Neuronal stem cell (in vitro differentiated cells): Measurements from ENCODE around the gene SH3BP4.
A peak's percentile ranks its signal among the peaks of the same experiment; 100 is the strongest.

Experiments used
- DNase-seq: peaks from one replicate; pipeline ENCODE4 v3.0.0-alpha.2; 2013; ENCODE audit warnings: low spot score
- H2AFZ ChIP-seq: one replicate; pipeline ENCODE4 v1.6.1; 2013; ENCODE audit warnings: mild to moderate bottlenecking, low read length, inconsistent platforms
- H2AK5ac ChIP-seq: 2 replicates; pipeline ENCODE4 v1.6.1; 2013; ENCODE audit warnings: low read depth, mild to moderate bottlenecking, inconsistent platforms, low read length, moderate library complexity, mixed read lengths
- H2BK120ac ChIP-seq: 2 replicates; pipeline ENCODE4 v1.6.1; 2013; ENCODE audit warnings: low read depth, mild to moderate bottlenecking, inconsistent platforms, low read length, moderate library complexity, mixed read lengths
- H2BK12ac ChIP-seq: one replicate; pipeline ENCODE4 v1.6.1; 2013; ENCODE audit warnings: low read length, inconsistent platforms
- H2BK15ac ChIP-seq: 2 replicates; pipeline ENCODE4 v1.6.1; 2013; ENCODE audit warnings: mild to moderate bottlenecking, low read length, inconsistent platforms, mixed read lengths
- H2BK5ac ChIP-seq: one replicate; pipeline ENCODE4 v1.6.1; 2013; ENCODE audit warnings: inconsistent platforms, mild to moderate bottlenecking, low read length, moderate library complexity
- H3K14ac ChIP-seq: one replicate; pipeline ENCODE4 v1.6.1; 2013; ENCODE audit warnings: low read length, inconsistent platforms
- H3K18ac ChIP-seq: 2 replicates; pipeline ENCODE4 v1.6.1; 2013; ENCODE audit warnings: low read length, inconsistent platforms
- H3K23ac ChIP-seq: 2 replicates; pipeline ENCODE4 v1.6.1; 2013; ENCODE audit warnings: low read depth, mild to moderate bottlenecking, mixed read lengths, low read length, inconsistent platforms; ENCODE audit not compliant: poor library complexity
- H3K27ac ChIP-seq: replicated peaks from 3 replicates; pipeline ENCODE4 v1.5.1; 2013; ENCODE audit warnings: low read length, inconsistent platforms
- H3K27me3 ChIP-seq, 3 experiments: 2 replicates each; pipeline ENCODE4 v1.6.1; 2013; ENCODE audit warnings: low read length in 3 of 3, mild to moderate bottlenecking in 2 of 3, inconsistent platforms in 1 of 3, low read depth in 1 of 3, mixed read lengths in 1 of 3, moderate library complexity in 1 of 3; ENCODE audit not compliant: control insufficient read depth in 3 of 3, insufficient read depth in 3 of 3
- H3K36me3 ChIP-seq, 2 donors: replicated peaks in 1 of 2; 2 replicates each; pipeline ENCODE4 v1.6.1; 2013; ENCODE audit warnings: low read length in 2 of 2; ENCODE audit not compliant: control insufficient read depth in 2 of 2, insufficient read depth in 2 of 2
- H3K4ac ChIP-seq: 2 replicates; pipeline ENCODE4 v1.6.1; 2013; ENCODE audit warnings: inconsistent platforms, mild to moderate bottlenecking, low read length, moderate library complexity
- H3K4me1 ChIP-seq, 2 donors: 1 replicate in 1 of 2; 2 replicates in 1 of 2; pipeline ENCODE4 v1.6.1; 2013; ENCODE audit warnings: low read length in 2 of 2, low read depth in 1 of 2; ENCODE audit not compliant: control insufficient read depth in 2 of 2, insufficient read depth in 1 of 2
- H3K4me2 ChIP-seq: one replicate; pipeline ENCODE4 v1.6.1; 2013; ENCODE audit warnings: mild to moderate bottlenecking, low read length, inconsistent platforms; ENCODE audit not compliant: insufficient read depth, poor library complexity, severe bottlenecking
- H3K4me3 ChIP-seq, 2 donors: 2 replicates each; pipeline ENCODE4 v1.5.1; 2013; ENCODE audit warnings: low read length in 2 of 2, mild to moderate bottlenecking in 2 of 2, inconsistent platforms in 1 of 2, moderate library complexity in 1 of 2
- H3K79me1 ChIP-seq: one replicate; pipeline ENCODE4 v1.6.1; 2013; ENCODE audit warnings: low read depth, mild to moderate bottlenecking, inconsistent platforms, low read length, moderate library complexity
- H3K9ac ChIP-seq: one replicate; pipeline ENCODE4 v1.6.1; 2013; ENCODE audit warnings: mild to moderate bottlenecking, low read depth, low read length, inconsistent platforms; ENCODE audit not compliant: poor library complexity
- H3K9me3 ChIP-seq, 2 donors: replicated peaks in 1 of 2; 2 replicates each; pipeline versions ENCODE3 to v1.6.1; 2013; ENCODE audit warnings: low read length in 2 of 2, mild to moderate bottlenecking in 2 of 2, inconsistent platforms in 1 of 2, low read depth in 1 of 2, mixed read lengths in 1 of 2, moderate library complexity in 1 of 2; ENCODE audit not compliant: control insufficient read depth in 2 of 2, insufficient read depth in 1 of 2
- H4K8ac ChIP-seq: one replicate; pipeline ENCODE4 v1.6.1; 2013; ENCODE audit warnings: low read depth, mild to moderate bottlenecking, inconsistent platforms, low read length, moderate library complexity
- H4K91ac ChIP-seq: one replicate; pipeline ENCODE4 v1.6.1; 2013; ENCODE audit warnings: low read length, low read depth, mild to moderate bottlenecking, inconsistent platforms; ENCODE audit not compliant: poor library complexity
- WGBS, 2 donors: extraction: QIAGEN DNeasy Blood & Tissue Kit; methylation state at CpG; one replicate each; pipeline ENCODE4 v1.1.7; 2013; ENCODE audit warnings: missing lambda C conversion rate in 2 of 2, mixed read lengths in 1 of 2; ENCODE audit not compliant: insufficient read length in 2 of 2, insufficient replicate concordance in 1 of 2; ENCODE audit errors: extremely low coverage in 2 of 2; 5-methylcytosine and 5-hydroxymethylcytosine counted together

Gene SH3BP4

GRCh38 chr2:234974501-234975385 is 22.9 kb downstream of the SH3BP4 start:
- no peaks in the 10 kb centered on the region for H3K27me3 ChIP-seq
- H2AK5ac ChIP-seq = no peak overlapping the region
- H2BK15ac ChIP-seq = peak overlapping the region; percentile 90
- peak overlapping the region; percentile 13 for H3K27ac ChIP-seq
- peaks cover 31% of the 10 kb centered on the region for H3K79me1 ChIP-seq
- no peak overlapping the region for H4K91ac ChIP-seq
- H4K8ac ChIP-seq = no peak overlapping the region
- no peak overlapping the region for H3K4me2 ChIP-seq
- peaks cover 6 to 71% of the 10 kb centered on the region in 2 donors for H3K36me3 ChIP-seq
- peak overlapping the region; percentile 77 for H2BK12ac ChIP-seq
- WGBS, 2 donors = no CpG with 5 or more reads among the region's 30 CpGs
- peak overlapping the region; percentile 67 for H3K9ac ChIP-seq
- peaks cover 0 to 13% of the 10 kb centered on the region in 2 donors for H3K4me1 ChIP-seq
- no peak for DNase-seq
- peak overlapping the region; percentile 56 for H2BK5ac ChIP-seq
- no peak overlapping the region for H2AFZ ChIP-seq
- no peak overlapping the region for H3K23ac ChIP-seq
- peaks cover 11 to 31% of the 10 kb centered on the region in 2 donors for H3K9me3 ChIP-seq
- peak overlapping the region; percentile 75 for H2BK120ac ChIP-seq
- peak overlapping the region; percentile 94 for H3K18ac ChIP-seq
- peak overlapping the region; percentile 49 for H3K14ac ChIP-seq
- H3K4me3 ChIP-seq = no peak overlapping the region
- H3K4ac ChIP-seq = no peak overlapping the region

- Histone ChIP-seq H2BK12ac (no peak overlapping the region), H2BK15ac (no peak overlapping the region), H3K4ac (no peak overlapping the region)
Measured at GRCh38 chr2:234975611-234976010, 23.8 kb downstream of the SH3BP4 start.

GRCh38 chr2:234976479-234977227 is 24.8 kb downstream of the SH3BP4 start:
- H3K27ac ChIP-seq = no peak overlapping the region
- H3K9me3 ChIP-seq = peaks cover 8 to 17% of the 10 kb centered on the region in 2 donors
- peaks cover 3 to 59% of the 10 kb centered on the region in 2 donors for H3K36me3 ChIP-seq
- peaks cover 33% of the 10 kb centered on the region for H3K79me1 ChIP-seq
- no peak overlapping the region for H2BK5ac ChIP-seq
- no peak overlapping the region for H3K23ac ChIP-seq
- H3K18ac ChIP-seq = no peak overlapping the region
- no peak for DNase-seq
- no peak overlapping the region for H2BK120ac ChIP-seq
- no peak overlapping the region for H4K8ac ChIP-seq
- H3K4ac ChIP-seq = no peak overlapping the region
- no peak overlapping the region for H3K4me3 ChIP-seq
- H3K4me1 ChIP-seq = peaks cover 16 to 23% of the 10 kb centered on the region in 2 donors
- H2BK15ac ChIP-seq = no peak overlapping the region
- H3K4me2 ChIP-seq = no peak overlapping the region
- no peak overlapping the region for H2AFZ ChIP-seq
- no peaks in the 10 kb centered on the region for H3K27me3 ChIP-seq
- H2AK5ac ChIP-seq = no peak overlapping the region
- no peak overlapping the region for H4K91ac ChIP-seq
- H3K9ac ChIP-seq = no peak overlapping the region
- no peak overlapping the region for H3K14ac ChIP-seq
- H2BK12ac ChIP-seq = no peak overlapping the region
- no CpG with 5 or more reads among the region's 18 CpGs for WGBS, 2 donors

More at GRCh38 chr2:234975611-234976010, 23.8 kb downstream of the SH3BP4 start:
- H3K27me3 ChIP-seq = no peaks in the 10 kb centered on the region
- H3K36me3 ChIP-seq = peaks cover 3 to 66% of the 10 kb centered on the region in 2 donors
- no peak overlapping the region for H3K4me2 ChIP-seq
- no peak overlapping the region for H3K23ac ChIP-seq
- no peak overlapping the region for H3K4me3 ChIP-seq
- H3K4me1 ChIP-seq = peaks cover 6 to 15% of the 10 kb centered on the region in 2 donors
- no peak overlapping the region for H2AK5ac ChIP-seq
- H2BK120ac ChIP-seq = no peak overlapping the region
- WGBS, 2 donors = no CpG with 5 or more reads among the region's 1 CpG
- no peak for DNase-seq
- no peak overlapping the region for H3K18ac ChIP-seq
- H2AFZ ChIP-seq = no peak overlapping the region
- peaks cover 33% of the 10 kb centered on the region for H3K79me1 ChIP-seq
- H3K27ac ChIP-seq = no peak overlapping the region
- no peak overlapping the region for H4K8ac ChIP-seq
- no peak overlapping the region for H3K9ac ChIP-seq
- H4K91ac ChIP-seq = no peak overlapping the region
- peaks cover 8 to 25% of the 10 kb centered on the region in 2 donors for H3K9me3 ChIP-seq
- H2BK5ac ChIP-seq = no peak overlapping the region
- H3K14ac ChIP-seq = no peak overlapping the region

GRCh38 chr2:234977228-234977679 is 25.4 kb downstream of the SH3BP4 start:
- Histone ChIP-seq H3K27ac (no peak overlapping the region), H3K4me2 (no peak overlapping the region), H3K27me3 (no peaks in the 10 kb centered on the region), H3K4ac (no peak overlapping the region), H3K4me3 (no peak overlapping the region), H3K9ac (no peak overlapping the region), H2BK12ac (no peak overlapping the region), H2BK120ac (no peak overlapping the region), H4K8ac (no peak overlapping the region), H3K23ac (no peak overlapping the region), H3K79me1 (peaks cover 36% of the 10 kb centered on the region), H2AFZ (no peak overlapping the region), H3K36me3 (peaks cover 3 to 59% of the 10 kb centered on the region in 2 donors), H3K18ac (no peak overlapping the region), H2BK5ac (no peak overlapping the region), H3K14ac (no peak overlapping the region), H4K91ac (no peak overlapping the region), H2BK15ac (no peak overlapping the region), H3K9me3 (peaks cover 8 to 17% of the 10 kb centered on the region in 2 donors), H2AK5ac (no peak overlapping the region), H3K4me1 (peaks cover 19 to 28% of the 10 kb centered on the region in 2 donors)
- no CpG with 5 or more reads among the region's 12 CpGs for WGBS, 2 donors
- DNase-seq = no peak
